ENCODE measurements around the gene COBL. TPM values are rescaled to one million over a fixed set of nuclear protein-coding genes. Genes with fewer than 3 reads are reported as not detected.

Gene COBL
- total RNA-seq, 4 donors from 2014 or later, result 17.2 to 59.7 (median 31.0) TPM

GRCh38 chr7:51297986-51298385 is 18.6 kb downstream of the COBL start:
- WGBS, 2 donors (ENCODE audit: low coverage in 1 of 2), result 80 to 89% methylated on average over 1 to 2 of the region's 3 CpGs
- Histone ChIP-seq H3K36me3 (no peaks in the 10 kb centered on the region), H3K27ac (no peak overlapping the region), H3K27me3 (no peaks in the 10 kb centered on the region), H3K4me3 (no peak overlapping the region), H3K4me1 (peaks cover 0 to 19% (median 0%) of the 10 kb centered on the region in 3 donors), H3K9me3 (no peaks in the 10 kb centered on the region)
- no peak for ATAC-seq
- TF ChIP-seq EP300 (IDR thresholded peaks at IDR 0.05), result no peak
- no peak for TF ChIP-seq POLR2AphosphoS5 (IDR thresholded peaks at IDR 0.05)
- no peak for TF ChIP-seq POLR2A (IDR thresholded peaks at IDR 0.05)
- TF ChIP-seq, protein P1, sequence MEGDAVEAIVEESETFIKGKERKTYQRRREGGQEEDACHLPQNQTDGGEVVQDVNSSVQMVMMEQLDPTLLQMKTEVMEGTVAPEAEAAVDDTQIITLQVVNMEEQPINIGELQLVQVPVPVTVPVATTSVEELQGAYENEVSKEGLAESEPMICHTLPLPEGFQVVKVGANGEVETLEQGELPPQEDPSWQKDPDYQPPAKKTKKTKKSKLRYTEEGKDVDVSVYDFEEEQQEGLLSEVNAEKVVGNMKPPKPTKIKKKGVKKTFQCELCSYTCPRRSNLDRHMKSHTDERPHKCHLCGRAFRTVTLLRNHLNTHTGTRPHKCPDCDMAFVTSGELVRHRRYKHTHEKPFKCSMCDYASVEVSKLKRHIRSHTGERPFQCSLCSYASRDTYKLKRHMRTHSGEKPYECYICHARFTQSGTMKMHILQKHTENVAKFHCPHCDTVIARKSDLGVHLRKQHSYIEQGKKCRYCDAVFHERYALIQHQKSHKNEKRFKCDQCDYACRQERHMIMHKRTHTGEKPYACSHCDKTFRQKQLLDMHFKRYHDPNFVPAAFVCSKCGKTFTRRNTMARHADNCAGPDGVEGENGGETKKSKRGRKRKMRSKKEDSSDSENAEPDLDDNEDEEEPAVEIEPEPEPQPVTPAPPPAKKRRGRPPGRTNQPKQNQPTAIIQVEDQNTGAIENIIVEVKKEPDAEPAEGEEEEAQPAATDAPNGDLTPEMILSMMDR (IDR thresholded peaks at IDR 0.05), result no peak

GRCh38 chr7:51295440-51296245 is 21.0 kb downstream of the COBL start:
- no peak overlapping the region for H3K4me3 ChIP-seq
- H3K9me3 ChIP-seq, result no peaks in the 10 kb centered on the region
- TF ChIP-seq EP300 (IDR thresholded peaks at IDR 0.05), result no peak
- TF ChIP-seq POLR2AphosphoS5 (IDR thresholded peaks at IDR 0.05), result no peak
- TF ChIP-seq, protein P1 (IDR thresholded peaks at IDR 0.05), result no peak
- TF ChIP-seq POLR2A (IDR thresholded peaks at IDR 0.05), result no peak
- no peaks in the 10 kb centered on the region for H3K27me3 ChIP-seq
- H3K36me3 ChIP-seq, result no peaks in the 10 kb centered on the region
- peaks cover 0 to 17% (median 0%) of the 10 kb centered on the region in 3 donors for H3K4me1 ChIP-seq
- no peak for ATAC-seq
- 17 to 23% methylated on average over 3 of the region's 3 CpGs for WGBS, 2 donors (ENCODE audit: low coverage in 1 of 2)
- H3K27ac ChIP-seq, result peak overlapping the region in 1 of 4 donors; percentile 40

DNA sequence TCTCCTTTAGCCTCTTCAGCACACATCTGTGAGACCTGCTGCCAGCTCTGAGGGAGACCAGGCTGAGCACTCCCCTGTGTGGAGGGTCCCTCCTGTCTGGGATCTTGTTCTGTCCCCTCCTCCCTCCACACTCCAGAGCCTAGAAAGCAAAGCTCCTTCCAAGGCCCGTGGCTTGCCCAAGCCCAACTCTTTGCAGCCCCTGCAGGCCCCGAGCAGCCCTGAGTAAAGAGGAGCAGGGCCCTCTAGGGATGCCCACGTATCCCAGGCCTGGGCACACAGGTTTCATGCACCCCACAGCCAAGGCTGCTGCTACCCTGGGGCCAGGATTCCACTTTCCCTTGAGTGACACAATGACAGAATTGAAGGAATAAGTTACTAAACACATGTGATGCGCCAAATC is 24.0 kb downstream of the COBL start:
- H3K4me1 ChIP-seq, result peaks cover 0 to 36% (median 0%) of the 10 kb centered on the region in 3 donors
- 96% methylated on average over 2 of the region's 4 CpGs; no CpG with 5 or more reads in 1 of the 2 donors for WGBS, 2 donors (ENCODE audit: low coverage in 1 of 2)
- no peak overlapping the region for H3K4me3 ChIP-seq
- no peak overlapping the region for H3K27ac ChIP-seq
- TF ChIP-seq, protein P1 (IDR thresholded peaks at IDR 0.05), result no peak
- TF ChIP-seq EP300 (IDR thresholded peaks at IDR 0.05) (no peak), POLR2A (IDR thresholded peaks at IDR 0.05) (no peak), POLR2AphosphoS5 (IDR thresholded peaks at IDR 0.05) (no peak)
- H3K9me3 ChIP-seq, result no peaks in the 10 kb centered on the region
- no peaks in the 10 kb centered on the region for H3K36me3 ChIP-seq
- H3K27me3 ChIP-seq, result no peaks in the 10 kb centered on the region
- ATAC-seq, result no peak

GRCh38 chr7:51290702-51291540 is 25.7 kb downstream of the COBL start:
- H3K9me3 ChIP-seq, result no peaks in the 10 kb centered on the region
- no peak for ATAC-seq
- no peaks in the 10 kb centered on the region for H3K36me3 ChIP-seq
- H3K27ac ChIP-seq, result no peak overlapping the region
- TF ChIP-seq POLR2AphosphoS5 (IDR thresholded peaks at IDR 0.05) (no peak), POLR2A (IDR thresholded peaks at IDR 0.05) (no peak), EP300 (IDR thresholded peaks at IDR 0.05) (no peak)
- TF ChIP-seq, protein P1 (IDR thresholded peaks at IDR 0.05), result no peak
- peaks cover 0 to 34% (median 0%) of the 10 kb centered on the region in 3 donors for H3K4me1 ChIP-seq
- H3K27me3 ChIP-seq, result no peaks in the 10 kb centered on the region
- H3K4me3 ChIP-seq, result no peak overlapping the region
- 80 to 93% methylated on average over 1 to 6 of the region's 10 CpGs for WGBS, 2 donors (ENCODE audit: low coverage in 1 of 2)
